Naive thymus-derived CD4-positive, alpha-beta T cell (primary cell): ENCODE measurements around the gene SDSL. TPM values are rescaled to one million over a fixed set of nuclear protein-coding genes. Genes with fewer than 3 reads are reported as not detected.

Experiments
- ATAC-seq: fragments of 150-1000 bp; cut with Tn5 transposase; 2 replicates; pipeline ENCODE4 v1.10.0; 2021; ENCODE audit warnings: mild to moderate bottlenecking, moderate library complexity
- CTCF ChIA-PET: fragments of 350-600 bp; sonication (Branson Sonifier 250); formaldehyde crosslinking; loops from one replicate; lab custom pipeline; 2021; ENCODE audit warnings: antibody characterized with exemption; lab: Charles Lee
- POLR2A ChIA-PET: fragments of 350-600 bp; sonication (Branson Sonifier 250); formaldehyde crosslinking; loops from one replicate; lab custom pipeline; 2021; ENCODE audit warnings: antibody characterized with exemption, inconsistent platforms; lab: Charles Lee
- DNase-seq, 9 donors: peaks; one replicate each; pipeline versions ENCODE4 v3.0.0 to v3.0.0-alpha.2; 2020 to 2022; ENCODE audit warnings: mixed read lengths in 1 of 9
- H3K27ac ChIP-seq: one replicate; pipeline ENCODE4 v1.7.0; 2013; ENCODE audit warnings: mild to moderate bottlenecking, low read depth, low read length, moderate library complexity
- H3K27me3 ChIP-seq, 2 donors: one replicate each; pipeline ENCODE4 v1.7.0; 2013; ENCODE audit warnings: low read length in 2 of 2, mild to moderate bottlenecking in 2 of 2, moderate library complexity in 2 of 2; ENCODE audit not compliant: control insufficient read depth in 2 of 2, insufficient read depth in 2 of 2
- H3K36me3 ChIP-seq, 3 experiments: 1 replicate in 2 of 3; 2 replicates in 1 of 3; pipeline ENCODE4 v1.7.0; 2013; ENCODE audit warnings: low read length in 3 of 3, mild to moderate bottlenecking in 3 of 3, moderate library complexity in 1 of 3; ENCODE audit not compliant: insufficient read depth in 3 of 3, control insufficient read depth in 2 of 3
- H3K4me1 ChIP-seq, 2 donors: one replicate each; pipeline ENCODE4 v1.7.0; 2013; ENCODE audit warnings: low read length in 2 of 2, mild to moderate bottlenecking in 2 of 2, moderate library complexity in 1 of 2; ENCODE audit not compliant: control insufficient read depth in 2 of 2, insufficient read depth in 2 of 2
- H3K4me3 ChIP-seq: 2 replicates; pipeline ENCODE4 v1.7.0; 2013; ENCODE audit warnings: mild to moderate bottlenecking, low read length
- H3K9me3 ChIP-seq, 3 experiments: 1 replicate in 2 of 3; 2 replicates in 1 of 3; pipeline ENCODE4 v1.7.0; 2013; ENCODE audit warnings: low read length in 3 of 3; ENCODE audit not compliant: control insufficient read depth in 2 of 3
- H3K27ac Mint-ChIP-seq, 9 donors: one replicate each; pipeline ENCODE4 v1.8.0; 2020 to 2022; ENCODE audit warnings: mixed read lengths in 9 of 9, mild to moderate bottlenecking in 8 of 9, moderate library complexity in 5 of 9, inconsistent platforms in 2 of 9
- H3K27me3 Mint-ChIP-seq, 5 donors: one replicate each; pipeline ENCODE4 v1.8.0; 2021 to 2022; ENCODE audit warnings: mixed read lengths in 5 of 5, mild to moderate bottlenecking in 1 of 5
- H3K36me3 Mint-ChIP-seq, 5 donors: one replicate each; pipeline ENCODE4 v1.8.0; 2020 to 2022; ENCODE audit warnings: mixed read lengths in 5 of 5, mild to moderate bottlenecking in 3 of 5, inconsistent platforms in 1 of 5
- H3K4me1 Mint-ChIP-seq, 7 donors: one replicate each; pipeline ENCODE4 v1.8.0; 2020 to 2022; ENCODE audit warnings: mixed read lengths in 7 of 7, mild to moderate bottlenecking in 3 of 7, inconsistent platforms in 1 of 7
- H3K4me3 Mint-ChIP-seq, 10 donors: one replicate each; pipeline ENCODE4 v1.8.0; 2020 to 2022; ENCODE audit warnings: mild to moderate bottlenecking in 10 of 10, mixed read lengths in 10 of 10, moderate library complexity in 6 of 10, inconsistent platforms in 2 of 10
- H3K9me3 Mint-ChIP-seq, 11 donors: one replicate each; pipeline ENCODE4 v1.8.0; 2020 to 2022; ENCODE audit warnings: mixed read lengths in 11 of 11, mild to moderate bottlenecking in 4 of 11, inconsistent platforms in 1 of 11, moderate library complexity in 1 of 11
- intact Hi-C, 2 donors: fragments of 100-400 bp; cut with micrococcal nuclease; formaldehyde crosslinking; loops; one replicate each; pipeline ENCODE4 v1.15.1; 2023
- polyA plus RNA-seq, 2 donors: library from polyadenylated mRNA; unstranded; fragments of 300-500 nt; fragmentation: Illumina TruSeq; gene quantifications; one replicate each; pipeline ENCODE4 v1.2.3, GENCODE V29; 2021
- total RNA-seq, 6 experiments: library from RNA in 5 of 6; stranded (reverse) in 5 of 6; gene quantifications; 1 replicate in 5 of 6; 2 replicates in 1 of 6; pipeline ENCODE4 v1.2.3 and lab custom pipeline; 2021 to 2026

SDSL gene
- total and polyA plus RNA-seq, 7 experiments from 2014 or later: 0.46 to 2.5 (median 1.7) TPM; not detected in 3

DNA sequence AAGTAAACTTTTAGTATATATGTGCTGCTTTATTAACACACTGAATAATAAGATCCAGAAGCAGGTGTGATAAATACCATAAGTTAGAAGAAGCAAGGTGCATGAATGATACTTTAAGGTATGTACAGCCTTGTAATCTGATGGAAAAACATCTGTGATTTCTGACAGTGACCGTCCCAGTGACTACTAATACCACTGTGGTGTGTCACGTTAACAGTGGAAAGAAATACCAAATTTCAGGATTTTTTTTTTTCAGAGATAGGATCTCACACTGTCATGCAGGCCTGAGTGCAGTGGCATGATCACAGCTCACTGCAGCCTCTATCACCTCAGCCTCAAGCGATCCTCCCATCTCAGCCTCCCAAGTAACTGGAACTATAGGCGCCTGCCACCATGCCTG lies 40.0 kb upstream of the SDSL start:
- ChIA-PET CTCF (no interaction called here), POLR2A (no interaction called here)
- Mint-ChIP-seq H3K4me3 (no peak overlapping the region), H3K27me3 (no peaks in the 10 kb centered on the region), H3K27ac (no peak overlapping the region), H3K4me1 (peaks cover 0 to 2% (median 0%) of the 10 kb centered on the region in 7 donors), H3K36me3 (peaks cover 0 to 31% (median 6%) of the 10 kb centered on the region in 5 donors), H3K9me3 (no peaks in the 10 kb centered on the region)
- no peaks in the 10 kb centered on the region for H3K4me1 ChIP-seq
- ATAC-seq (no peak), DNase-seq (no peak)
- H3K27me3 ChIP-seq: no peaks in the 10 kb centered on the region
- no peak overlapping the region for H3K27ac ChIP-seq
- no peak overlapping the region for H3K4me3 ChIP-seq
- no peaks in the 10 kb centered on the region for H3K9me3 ChIP-seq
- intact Hi-C loops: no loop called here
- peaks cover 0 to 49% (median 0%) of the 10 kb centered on the region in 3 experiments for H3K36me3 ChIP-seq

DNA sequence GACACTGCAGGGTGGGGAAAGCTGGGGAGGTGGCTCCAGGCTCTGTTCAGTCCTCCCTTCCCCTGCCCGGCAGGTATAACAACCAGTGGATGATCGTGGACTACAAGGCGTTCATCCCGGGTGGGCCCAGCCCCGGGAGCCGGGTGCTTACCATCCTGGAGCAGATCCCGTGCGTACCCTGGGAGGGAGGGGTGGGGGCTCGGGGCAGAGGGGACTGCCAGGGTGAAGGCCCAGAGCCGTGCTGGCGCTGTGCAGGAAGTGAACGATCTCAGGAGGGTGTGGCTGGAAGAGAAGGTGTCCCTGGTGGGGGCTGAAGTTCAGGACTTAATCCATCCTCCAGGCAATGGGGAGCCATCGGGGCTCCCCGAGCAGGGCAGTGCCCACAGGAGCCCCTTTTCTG lies 37.4 kb upstream of the SDSL start:
- CTCF ChIA-PET: no interaction called here
- H3K4me1 ChIP-seq: no peaks in the 10 kb centered on the region
- intact Hi-C loops: no loop called here
- no peaks in the 10 kb centered on the region for H3K27me3 ChIP-seq
- no peaks in the 10 kb centered on the region for H3K27me3 Mint-ChIP-seq
- ATAC-seq (no peak), DNase-seq (no peak)
- H3K9me3 Mint-ChIP-seq: no peaks in the 10 kb centered on the region
- peaks cover 0 to 32% (median 2%) of the 10 kb centered on the region in 5 donors for H3K36me3 Mint-ChIP-seq
- peaks cover 0 to 2% (median 0%) of the 10 kb centered on the region in 7 donors for H3K4me1 Mint-ChIP-seq
- peak overlapping the region in 1 of 9 donors; percentile 9 for H3K27ac Mint-ChIP-seq
- H3K4me3 ChIP-seq: no peak overlapping the region
- H3K9me3 ChIP-seq: no peaks in the 10 kb centered on the region
- no peak overlapping the region for H3K27ac ChIP-seq
- no peak overlapping the region for H3K4me3 Mint-ChIP-seq
- POLR2A ChIA-PET: interaction anchor here (0.7 kb wide), 1 partner anchor 461 kb away, joined by 3 read pairs; no protein-coding TSS in a partner anchor
- H3K36me3 ChIP-seq: peaks cover 0 to 58% (median 0%) of the 10 kb centered on the region in 3 experiments

DNA sequence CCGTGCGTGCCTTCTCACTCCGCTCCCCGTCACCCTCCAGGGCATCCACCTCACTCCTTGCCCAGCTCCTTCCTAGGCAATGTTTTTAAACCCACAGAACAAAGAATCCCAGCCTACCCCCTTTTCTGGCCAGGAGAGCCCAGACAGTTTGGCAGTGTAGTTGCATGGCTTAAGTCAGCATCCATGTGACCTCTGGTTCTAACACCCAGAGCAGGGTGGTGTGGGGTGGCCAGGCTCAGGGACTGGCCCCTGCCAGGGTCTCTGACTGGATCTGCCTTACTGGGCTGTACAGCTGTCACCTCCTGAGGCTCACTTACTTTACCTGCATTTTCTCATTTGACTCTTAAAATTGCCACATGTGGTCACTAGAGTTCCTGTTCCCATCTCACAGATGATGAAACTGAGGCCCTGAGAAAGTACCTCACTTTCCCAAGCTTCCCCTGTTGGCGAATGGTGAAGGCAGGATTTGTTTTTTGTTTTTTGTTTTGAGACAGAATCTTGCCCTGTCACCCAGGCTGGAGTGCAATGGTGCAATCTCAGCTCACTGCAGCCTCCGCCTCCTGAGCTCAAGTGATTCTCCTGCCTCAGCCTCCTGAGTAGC lies 36.8 kb upstream of the SDSL start:
- CTCF ChIA-PET: interaction anchor here (0.6 kb wide), 1 partner anchor 251 kb away, joined by 4 read pairs; no protein-coding TSS in a partner anchor
- intact Hi-C loops: no loop called here
- Mint-ChIP-seq H3K4me1 (peaks cover 0 to 2% (median 0%) of the 10 kb centered on the region in 7 donors), H3K27me3 (no peaks in the 10 kb centered on the region), H3K36me3 (peaks cover 0 to 32% (median 2%) of the 10 kb centered on the region in 5 donors), H3K9me3 (no peaks in the 10 kb centered on the region), H3K27ac (peak overlapping the region in 2 of 9 donors; percentile 9 to 71), H3K4me3 (no peak overlapping the region)
- Histone ChIP-seq H3K36me3 (peaks cover 0 to 61% (median 0%) of the 10 kb centered on the region in 3 experiments), H3K4me3 (no peak overlapping the region), H3K27me3 (no peaks in the 10 kb centered on the region), H3K27ac (no peak overlapping the region), H3K4me1 (no peaks in the 10 kb centered on the region), H3K9me3 (no peaks in the 10 kb centered on the region)
- POLR2A ChIA-PET: interaction anchor here (0.7 kb wide), 1 partner anchor 461 kb away, joined by 3 read pairs; no protein-coding TSS in a partner anchor
- DNase-seq (no peak), ATAC-seq (no peak)

DNA sequence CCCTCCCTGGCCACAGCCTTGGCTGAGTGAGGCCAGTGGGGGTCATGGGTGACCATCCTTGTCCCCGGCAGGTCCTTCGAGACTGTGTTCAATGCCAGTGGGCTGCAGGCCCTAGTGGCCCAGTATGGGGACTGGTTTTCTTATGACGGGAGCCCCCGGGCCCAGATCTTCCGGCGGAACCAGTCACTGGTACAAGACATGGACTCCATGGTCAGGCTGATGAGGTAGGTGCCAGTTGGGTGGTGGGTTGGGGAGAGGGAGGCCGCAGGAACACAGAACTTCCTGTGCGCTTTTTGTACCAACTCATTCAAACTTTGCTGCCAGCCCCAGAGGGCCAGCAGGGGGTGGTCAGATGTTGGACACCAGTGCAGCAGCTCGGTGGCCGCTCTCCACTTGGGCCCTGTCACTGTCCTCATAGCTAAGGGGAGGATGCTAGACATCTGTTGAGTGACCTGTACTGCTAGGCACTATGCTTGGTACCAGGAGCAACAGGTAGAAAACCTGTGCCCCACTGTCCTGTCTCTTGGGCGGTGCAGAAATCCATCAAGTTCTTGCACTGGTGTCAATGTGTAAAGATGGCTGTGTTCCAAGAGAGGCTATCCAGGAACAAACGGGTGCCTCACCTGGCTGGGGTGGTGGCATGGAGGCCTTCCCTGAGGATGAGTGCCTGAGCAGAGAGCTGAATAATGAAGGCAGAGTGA lies 35.2 kb upstream of the SDSL start:
- Mint-ChIP-seq H3K4me1 (no peaks in the 10 kb centered on the region), H3K9me3 (no peaks in the 10 kb centered on the region)
- CTCF ChIA-PET: interaction anchor here (0.7 kb wide), 1 partner anchor 12 kb away, joined by 3 read pairs; no protein-coding TSS in a partner anchor

DNA sequence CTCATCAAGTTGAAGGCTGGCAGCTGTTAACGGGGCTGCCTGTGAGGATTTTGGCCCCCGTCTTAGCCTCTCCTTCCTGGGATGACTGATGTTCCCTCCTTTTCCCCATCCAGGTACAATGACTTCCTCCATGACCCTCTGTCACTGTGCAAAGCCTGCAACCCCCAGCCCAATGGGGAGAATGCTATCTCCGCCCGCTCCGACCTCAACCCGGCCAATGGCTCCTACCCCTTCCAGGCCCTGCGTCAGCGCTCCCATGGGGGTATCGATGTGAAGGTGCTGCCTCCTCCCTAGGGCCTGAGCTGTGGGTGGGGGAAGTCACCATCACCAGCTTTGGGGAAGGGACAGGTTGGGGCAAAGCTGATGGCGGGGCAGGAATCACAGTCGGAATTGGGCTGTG lies 34.5 kb upstream of the SDSL start:
- Histone ChIP-seq H3K36me3 (peaks cover 0 to 62% (median 0%) of the 10 kb centered on the region in 3 experiments), H3K4me3 (no peak overlapping the region), H3K27ac (no peak overlapping the region), H3K27me3 (no peaks in the 10 kb centered on the region), H3K4me1 (no peaks in the 10 kb centered on the region), H3K9me3 (no peaks in the 10 kb centered on the region)
- ChIA-PET POLR2A (no interaction called here), CTCF (interaction anchor here (0.7 kb wide), 1 partner anchor 13 kb away, joined by 3 read pairs; no protein-coding TSS in a partner anchor)
- H3K27ac Mint-ChIP-seq: no peak overlapping the region
- H3K4me3 Mint-ChIP-seq: no peak overlapping the region
- H3K36me3 Mint-ChIP-seq: peaks cover 0 to 29% (median 0%) of the 10 kb centered on the region in 5 donors
- no peaks in the 10 kb centered on the region for H3K27me3 Mint-ChIP-seq
- H3K9me3 Mint-ChIP-seq: no peaks in the 10 kb centered on the region
- DNase-seq (no peak), ATAC-seq (no peak)
- intact Hi-C loops: no loop called here
- no peaks in the 10 kb centered on the region for H3K4me1 Mint-ChIP-seq

More for the DNA sequence above, 35.2 kb upstream of the SDSL start:
- DNase-seq (no peak), ATAC-seq (no peak)
- Histone ChIP-seq H3K9me3 (no peaks in the 10 kb centered on the region), H3K27me3 (no peaks in the 10 kb centered on the region), H3K4me1 (no peaks in the 10 kb centered on the region), H3K4me3 (no peak overlapping the region), H3K36me3 (peaks cover 0 to 62% (median 0%) of the 10 kb centered on the region in 3 experiments), H3K27ac (no peak overlapping the region)
- Mint-ChIP-seq H3K27me3 (no peaks in the 10 kb centered on the region), H3K27ac (no peak overlapping the region), H3K36me3 (peaks cover 0 to 29% (median 0%) of the 10 kb centered on the region in 5 donors), H3K4me3 (no peak overlapping the region)
- intact Hi-C loops: no loop called here
- POLR2A ChIA-PET: no interaction called here

DNA sequence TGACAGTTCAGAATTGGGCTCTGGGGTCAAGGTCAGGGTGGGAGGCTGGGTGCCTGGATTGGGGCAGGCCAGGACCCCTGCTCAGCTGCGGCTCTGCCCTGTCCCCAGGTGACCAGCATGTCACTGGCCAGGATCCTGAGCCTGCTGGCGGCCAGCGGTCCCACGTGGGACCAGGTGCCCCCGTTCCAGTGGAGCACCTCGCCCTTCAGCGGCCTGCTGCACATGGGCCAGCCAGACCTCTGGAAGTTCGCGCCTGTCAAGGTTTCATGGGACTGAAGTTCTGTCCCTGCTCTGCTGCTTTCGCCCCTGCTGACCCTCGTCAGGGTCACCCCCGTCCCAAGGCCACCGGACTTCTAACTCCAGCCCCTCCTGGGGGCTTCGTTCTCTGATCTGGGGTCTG lies 33.8 kb upstream of the SDSL start:
- H3K27ac ChIP-seq: no peak overlapping the region
- intact Hi-C loops: no loop called here
- Mint-ChIP-seq H3K9me3 (no peaks in the 10 kb centered on the region), H3K27me3 (no peaks in the 10 kb centered on the region), H3K4me3 (no peak overlapping the region), H3K4me1 (no peaks in the 10 kb centered on the region), H3K36me3 (peaks cover 0 to 30% (median under 1%) of the 10 kb centered on the region in 5 donors), H3K27ac (no peak overlapping the region)
- no peaks in the 10 kb centered on the region for H3K27me3 ChIP-seq
- CTCF ChIA-PET: interaction anchor here (0.7 kb wide), 1 partner anchor 64 kb away, joined by 5 read pairs; no protein-coding TSS in a partner anchor
- H3K4me1 ChIP-seq: no peaks in the 10 kb centered on the region
- H3K9me3 ChIP-seq: no peaks in the 10 kb centered on the region
- peaks cover 0 to 62% (median 0%) of the 10 kb centered on the region in 3 experiments for H3K36me3 ChIP-seq
- H3K4me3 ChIP-seq: no peak overlapping the region
- DNase-seq (no peak), ATAC-seq (no peak)
- POLR2A ChIA-PET: no interaction called here
